HepG2 (cell line): ENCODE measurements around the gene CAPN8. TPM values are rescaled to one million over a fixed set of nuclear protein-coding genes. Genes with fewer than 3 reads are reported as not detected.

Source experiments
- ATAC-seq: fragments of 200-7000 bp; cut with Tn5 transposase; 3 replicates; pipeline ENCODE4 v1.9.1; 2020; ENCODE audit warnings: mild to moderate bottlenecking, moderate library complexity
- BruUV-seq: library from RNA; stranded (reverse); fragments of 400-500 nt; replicated peaks from 2 replicates; lab custom pipeline; 2021; lab: Mats Ljungman, UMichigan
- CTCF ChIA-PET: fragments of 300-600 bp; formaldehyde crosslinking; extraction: SDS; loops from one replicate; lab custom pipeline; 2021; ENCODE audit warnings: low total read pairs, inconsistent platforms, low intra/inter-chr PET ratio; lab: Yijun Ruan, JAX
- POLR2A ChIA-PET: fragments of 350-600 bp; sonication (Branson Sonifier 250); formaldehyde crosslinking; loops from one replicate; lab custom pipeline; 2020; ENCODE audit warnings: antibody characterized with exemption, inconsistent platforms; lab: Yijun Ruan, JAX
- DNase-seq: peaks from one replicate; pipeline ENCODE4 v3.0.0-alpha.2; 2015; ENCODE audit warnings: low spot score
- FAIRE-seq: peaks from 3 replicates; lab custom pipeline; 2011; peaks lifted over from hg19 to GRCh38; lab: Jason Lieb, UNC
- H2AFZ ChIP-seq: one replicate; pipeline ENCODE4 v1.6.1; 2011; ENCODE audit warnings: low read length, inconsistent platforms
- H3K27ac ChIP-seq: fragments of 300-600 bp; 3 replicates; pipeline ENCODE4 v1.8.0; 2011; ENCODE audit warnings: mixed run types, mild to moderate bottlenecking, mixed read lengths, low read length, inconsistent platforms; ENCODE audit not compliant: insufficient read depth; ENCODE audit errors: extremely low read length
- H3K27me3 ChIP-seq, 2 experiments: fragments of 200-600 bp in 1 of 2; 2 replicates in 1 of 2; 3 replicates in 1 of 2; pipeline versions ENCODE4 v1.6.0 to v1.8.0; 2011; ENCODE audit warnings: low read length in 2 of 2, mild to moderate bottlenecking in 2 of 2, moderate library complexity in 2 of 2, inconsistent platforms in 1 of 2; ENCODE audit not compliant: insufficient read depth in 2 of 2, control insufficient read depth in 1 of 2
- H3K36me3 ChIP-seq, 2 experiments: fragments of 200-600 bp in 1 of 2; replicated peaks in 1 of 2; 2 replicates in 1 of 2; 3 replicates in 1 of 2; pipeline versions ENCODE4 v1.5.1 to v1.8.0; 2011; ENCODE audit warnings: low read length in 2 of 2, inconsistent platforms in 1 of 2; ENCODE audit not compliant: insufficient read depth in 2 of 2, control insufficient read depth in 1 of 2
- H3K4me1 ChIP-seq: 2 replicates; pipeline ENCODE4 v1.5.1; 2012; ENCODE audit warnings: low read length, inconsistent platforms; ENCODE audit not compliant: insufficient read depth
- H3K4me2 ChIP-seq: 2 replicates; pipeline ENCODE4 v1.6.0; 2011; ENCODE audit warnings: low read depth, low read length, inconsistent platforms
- H3K4me3 ChIP-seq, 3 experiments: fragments of 200-600 bp in 1 of 3; sonication (generic), shearing (Covaris generic) in 1 of 3; replicated peaks in 1 of 3; 2 replicates each; pipeline ENCODE4 v1.5.1; 2011 to 2016; ENCODE audit warnings: low read length in 3 of 3, inconsistent platforms in 2 of 3, low read depth in 2 of 3, mild to moderate bottlenecking in 2 of 3, control low read depth in 1 of 3, mixed read lengths in 1 of 3; ENCODE audit not compliant: insufficient read depth in 1 of 3
- H3K79me2 ChIP-seq: one replicate; pipeline ENCODE4 v1.6.1; 2011; ENCODE audit warnings: low read length, inconsistent platforms; ENCODE audit not compliant: insufficient read depth
- H3K9ac ChIP-seq: 2 replicates; pipeline ENCODE4 v1.6.0; 2011; ENCODE audit warnings: mild to moderate bottlenecking, low read depth, low read length, inconsistent platforms; ENCODE audit not compliant: insufficient read depth
- H3K9me3 ChIP-seq: 2 replicates; pipeline ENCODE4 v1.5.1; 2012; ENCODE audit warnings: mild to moderate bottlenecking, low read length
- H4K20me1 ChIP-seq: 2 replicates; pipeline ENCODE4 v1.6.0; 2011; ENCODE audit warnings: inconsistent platforms, mild to moderate bottlenecking, low read length, moderate library complexity; ENCODE audit not compliant: insufficient read depth
- AHR ChIP-seq: IDR thresholded peaks from 2 replicates; pipeline ENCODE4 v1.6.1; 2018; ENCODE audit warnings: missing genetic modification reagents, missing compliant biosample characterization
- ATRX ChIP-seq: sonication (generic); formaldehyde crosslinking; IDR thresholded peaks from 2 replicates; pipeline ENCODE4 v1.4.0; 2020; ENCODE audit warnings: missing genetic modification reagents, borderline replicate concordance
- KLF13 ChIP-seq: sonication (generic); formaldehyde crosslinking; IDR thresholded peaks from 2 replicates; pipeline ENCODE4 v1.4.0; 2020; ENCODE audit warnings: mild to moderate bottlenecking, missing genetic modification reagents
- MYC ChIP-seq: sonication (generic); formaldehyde crosslinking; IDR thresholded peaks from 2 replicates; pipeline ENCODE4 v1.9.0; 2021; ENCODE audit warnings: missing genetic modification reagents, borderline replicate concordance
- NRL ChIP-seq: sonication (generic); formaldehyde crosslinking; IDR thresholded peaks from 2 replicates; pipeline ENCODE4 v1.5.0; 2020; ENCODE audit warnings: missing genetic modification reagents, mild to moderate bottlenecking, moderate library complexity, borderline replicate concordance
- RARA ChIP-seq: IDR thresholded peaks from 2 replicates; pipeline ENCODE4 v1.6.1; 2016; ENCODE audit warnings: missing genetic modification reagents, missing compliant biosample characterization
- STAT5B ChIP-seq: sonication (generic); formaldehyde crosslinking; IDR thresholded peaks from 2 replicates; pipeline ENCODE4 v1.4.0; 2020; ENCODE audit warnings: missing genetic modification reagents
- ZNF441 ChIP-seq: sonication (generic); formaldehyde crosslinking; IDR thresholded peaks from 2 replicates; pipeline ENCODE4 v1.7.0; 2021; ENCODE audit warnings: missing genetic modification reagents, borderline replicate concordance
- WGBS: methylation state at CpG from one replicate; pipeline ENCODE4 v1.1.6; 2017; ENCODE audit warnings: low lambda C conversion rate; 5-methylcytosine and 5-hydroxymethylcytosine counted together
- in situ Hi-C: cut with HindIII; loops from 2 replicates; pipeline ENCODE4 v1.10.0; 2017; ENCODE audit warnings: low pct_unique_long_range_greater_than_20kb; ENCODE audit not compliant: extremely low pct_ligation_motif_present
- intact Hi-C: fragments of 100-400 bp; cut with micrococcal nuclease; formaldehyde crosslinking; loops from one replicate; pipeline ENCODE4 v1.10.0; 2022; ENCODE audit not compliant: unreplicated experiment
- polyA plus RNA-seq, 8 experiments: library from polyadenylated mRNA; depleted of rRNA in 3 of 8; stranded (reverse) in 7 of 8; unstranded in 1 of 8; fragments of >200 nt; fragmentation: Illumina TruSeq in 4 of 8; extraction: Trizol in 4 of 8; gene quantifications; 2 replicates each; pipeline versions ENCODE4 v1.2.1 to v1.2.3, GENCODE V29; 2011 to 2016; ENCODE audit warnings: low read depth in 4 of 8, missing spikeins in 1 of 8, mixed read lengths in 1 of 8; ENCODE audit not compliant: insufficient read depth in 1 of 8
- total RNA-seq, 5 experiments: library from RNA; depleted of rRNA; stranded (reverse); fragments of >200 nt; fragmentation: Illumina TruSeq; extraction: Trizol; gene quantifications; 2 replicates each; pipeline ENCODE4 v1.2.3, GENCODE V29; 2016; ENCODE audit warnings: low read depth in 1 of 5
- TF ChIP-seq, protein P1 (sequence below): IDR thresholded peaks from 2 replicates; pipeline ENCODE4 v1.6.1; 2012; ENCODE audit warnings: low read length, improper control_type of control experiment
- TF ChIP-seq, protein P2 (sequence below): sonication (generic); formaldehyde crosslinking; IDR thresholded peaks from 2 replicates; pipeline ENCODE4 v1.9.0; 2021; ENCODE audit warnings: missing genetic modification reagents, borderline replicate concordance
- TF ChIP-seq, protein P3 (sequence below): sonication (generic); formaldehyde crosslinking; IDR thresholded peaks from 2 replicates; pipeline ENCODE4 v1.4.0; 2020; ENCODE audit warnings: missing genetic modification reagents, borderline replicate concordance
- TF ChIP-seq, protein P4 (sequence below): IDR thresholded peaks from 2 replicates; pipeline ENCODE4 v1.6.1; 2012; ENCODE audit warnings: inconsistent platforms
- TF ChIP-seq, protein P5 (sequence below): sonication (generic); formaldehyde crosslinking; IDR thresholded peaks from 2 replicates; pipeline ENCODE4 v1.4.0; 2020; ENCODE audit warnings: missing genetic modification reagents

Gene CAPN8
- total and polyA plus RNA-seq, 2 of the 13 experiments (the other 11 are each of a cell fraction or from before 2014, with no cell fraction given), result 0.20 to 0.25 TPM

DNA sequence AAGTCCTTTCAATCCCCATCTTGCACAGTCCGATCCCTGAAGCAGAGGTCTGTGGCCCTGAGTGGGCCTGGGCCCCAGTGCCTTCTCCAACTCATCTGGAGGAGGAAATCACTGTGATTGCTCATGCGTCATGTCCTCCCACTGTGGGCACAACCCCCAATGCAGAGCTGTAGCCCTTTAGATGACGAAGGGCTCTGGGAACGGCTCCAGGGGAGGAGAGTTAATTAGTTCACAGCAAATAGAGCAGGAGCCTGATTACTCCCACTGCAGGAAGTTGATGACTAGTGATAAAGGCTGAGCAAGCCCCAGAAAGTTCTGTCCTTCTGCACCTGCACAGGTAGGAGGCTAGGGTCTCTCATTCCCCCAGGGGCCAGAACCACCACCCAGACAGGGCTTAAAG is 160.8 kb downstream of the CAPN8 start (continued):
- TF ChIP-seq, protein P1, sequence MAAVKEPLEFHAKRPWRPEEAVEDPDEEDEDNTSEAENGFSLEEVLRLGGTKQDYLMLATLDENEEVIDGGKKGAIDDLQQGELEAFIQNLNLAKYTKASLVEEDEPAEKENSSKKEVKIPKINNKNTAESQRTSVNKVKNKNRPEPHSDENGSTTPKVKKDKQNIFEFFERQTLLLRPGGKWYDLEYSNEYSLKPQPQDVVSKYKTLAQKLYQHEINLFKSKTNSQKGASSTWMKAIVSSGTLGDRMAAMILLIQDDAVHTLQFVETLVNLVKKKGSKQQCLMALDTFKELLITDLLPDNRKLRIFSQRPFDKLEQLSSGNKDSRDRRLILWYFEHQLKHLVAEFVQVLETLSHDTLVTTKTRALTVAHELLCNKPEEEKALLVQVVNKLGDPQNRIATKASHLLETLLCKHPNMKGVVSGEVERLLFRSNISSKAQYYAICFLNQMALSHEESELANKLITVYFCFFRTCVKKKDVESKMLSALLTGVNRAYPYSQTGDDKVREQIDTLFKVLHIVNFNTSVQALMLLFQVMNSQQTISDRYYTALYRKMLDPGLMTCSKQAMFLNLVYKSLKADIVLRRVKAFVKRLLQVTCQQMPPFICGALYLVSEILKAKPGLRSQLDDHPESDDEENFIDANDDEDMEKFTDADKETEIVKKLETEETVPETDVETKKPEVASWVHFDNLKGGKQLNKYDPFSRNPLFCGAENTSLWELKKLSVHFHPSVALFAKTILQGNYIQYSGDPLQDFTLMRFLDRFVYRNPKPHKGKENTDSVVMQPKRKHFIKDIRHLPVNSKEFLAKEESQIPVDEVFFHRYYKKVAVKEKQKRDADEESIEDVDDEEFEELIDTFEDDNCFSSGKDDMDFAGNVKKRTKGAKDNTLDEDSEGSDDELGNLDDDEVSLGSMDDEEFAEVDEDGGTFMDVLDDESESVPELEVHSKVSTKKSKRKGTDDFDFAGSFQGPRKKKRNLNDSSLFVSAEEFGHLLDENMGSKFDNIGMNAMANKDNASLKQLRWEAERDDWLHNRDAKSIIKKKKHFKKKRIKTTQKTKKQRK, result no peak
- TF ChIP-seq RARA (CRISPR knock-in tag) (no peak), STAT5B (CRISPR knock-in tag) (no peak), KLF13 (no peak)
- TF ChIP-seq, protein P2, sequence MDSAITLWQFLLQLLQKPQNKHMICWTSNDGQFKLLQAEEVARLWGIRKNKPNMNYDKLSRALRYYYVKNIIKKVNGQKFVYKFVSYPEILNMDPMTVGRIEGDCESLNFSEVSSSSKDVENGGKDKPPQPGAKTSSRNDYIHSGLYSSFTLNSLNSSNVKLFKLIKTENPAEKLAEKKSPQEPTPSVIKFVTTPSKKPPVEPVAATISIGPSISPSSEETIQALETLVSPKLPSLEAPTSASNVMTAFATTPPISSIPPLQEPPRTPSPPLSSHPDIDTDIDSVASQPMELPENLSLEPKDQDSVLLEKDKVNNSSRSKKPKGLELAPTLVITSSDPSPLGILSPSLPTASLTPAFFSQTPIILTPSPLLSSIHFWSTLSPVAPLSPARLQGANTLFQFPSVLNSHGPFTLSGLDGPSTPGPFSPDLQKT (CRISPR knock-in tag), result no peak

DNA sequence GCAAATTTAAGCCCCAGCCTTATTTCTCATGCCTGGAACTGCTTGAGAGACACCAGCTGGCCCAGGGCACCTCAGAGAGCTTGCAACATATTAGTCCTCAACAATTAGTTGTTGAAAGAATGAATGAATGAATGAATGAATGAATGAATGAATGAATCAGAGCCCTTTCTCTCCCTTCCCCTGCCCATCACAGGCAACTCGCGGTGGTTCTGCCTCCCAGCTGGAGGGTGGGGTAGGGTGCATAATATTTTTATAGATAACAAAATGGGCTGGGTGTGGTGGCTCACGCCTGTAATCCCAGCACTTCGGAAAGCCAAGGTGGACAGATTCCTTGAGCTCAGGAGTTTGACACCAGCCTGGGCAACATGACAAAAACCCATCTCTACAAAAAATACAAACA is 162.2 kb downstream of the CAPN8 start:
- Histone ChIP-seq H3K9me3 (no peaks in the 10 kb centered on the region), H4K20me1 (no peaks in the 10 kb centered on the region), H3K4me3 (no peak overlapping the region), H3K4me2 (no peak overlapping the region), H3K4me1 (no peaks in the 10 kb centered on the region), H2AFZ (no peak overlapping the region), H3K27me3 (peaks cover 0 to 3% of the 10 kb centered on the region in 2 experiments; a peak in 3 of 5 replicates), H3K27ac (no peak overlapping the region), H3K36me3 (no peaks in the 10 kb centered on the region), H3K9ac (no peak overlapping the region), H3K79me2 (no peaks in the 10 kb centered on the region)
- FAIRE-seq, result no peak
- in situ Hi-C loops (no loop called here), intact Hi-C loops (no loop called here)
- DNase-seq, result no peak
- CTCF ChIA-PET, result no interaction called here
- WGBS, result 23% methylated on average over 3 of the region's 4 CpGs
- no TSS peak for BruUV-seq
- POLR2A ChIA-PET, result no interaction called here
- ATAC-seq, result no peak
- TF ChIP-seq, protein P3, sequence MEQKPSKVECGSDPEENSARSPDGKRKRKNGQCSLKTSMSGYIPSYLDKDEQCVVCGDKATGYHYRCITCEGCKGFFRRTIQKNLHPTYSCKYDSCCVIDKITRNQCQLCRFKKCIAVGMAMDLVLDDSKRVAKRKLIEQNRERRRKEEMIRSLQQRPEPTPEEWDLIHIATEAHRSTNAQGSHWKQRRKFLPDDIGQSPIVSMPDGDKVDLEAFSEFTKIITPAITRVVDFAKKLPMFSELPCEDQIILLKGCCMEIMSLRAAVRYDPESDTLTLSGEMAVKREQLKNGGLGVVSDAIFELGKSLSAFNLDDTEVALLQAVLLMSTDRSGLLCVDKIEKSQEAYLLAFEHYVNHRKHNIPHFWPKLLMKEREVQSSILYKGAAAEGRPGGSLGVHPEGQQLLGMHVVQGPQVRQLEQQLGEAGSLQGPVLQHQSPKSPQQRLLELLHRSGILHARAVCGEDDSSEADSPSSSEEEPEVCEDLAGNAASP (CRISPR knock-in tag), result no peak
- TF ChIP-seq ATRX (CRISPR knock-in tag) (no peak), NRL (CRISPR knock-in tag) (no peak), AHR (CRISPR knock-in tag) (no peak), MYC (CRISPR knock-in tag) (no peak), ZNF441 (CRISPR knock-in tag) (no peak)
- TF ChIP-seq, protein P4, sequence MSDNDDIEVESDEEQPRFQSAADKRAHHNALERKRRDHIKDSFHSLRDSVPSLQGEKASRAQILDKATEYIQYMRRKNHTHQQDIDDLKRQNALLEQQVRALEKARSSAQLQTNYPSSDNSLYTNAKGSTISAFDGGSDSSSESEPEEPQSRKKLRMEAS, result no peak
- TF ChIP-seq, protein P5, sequence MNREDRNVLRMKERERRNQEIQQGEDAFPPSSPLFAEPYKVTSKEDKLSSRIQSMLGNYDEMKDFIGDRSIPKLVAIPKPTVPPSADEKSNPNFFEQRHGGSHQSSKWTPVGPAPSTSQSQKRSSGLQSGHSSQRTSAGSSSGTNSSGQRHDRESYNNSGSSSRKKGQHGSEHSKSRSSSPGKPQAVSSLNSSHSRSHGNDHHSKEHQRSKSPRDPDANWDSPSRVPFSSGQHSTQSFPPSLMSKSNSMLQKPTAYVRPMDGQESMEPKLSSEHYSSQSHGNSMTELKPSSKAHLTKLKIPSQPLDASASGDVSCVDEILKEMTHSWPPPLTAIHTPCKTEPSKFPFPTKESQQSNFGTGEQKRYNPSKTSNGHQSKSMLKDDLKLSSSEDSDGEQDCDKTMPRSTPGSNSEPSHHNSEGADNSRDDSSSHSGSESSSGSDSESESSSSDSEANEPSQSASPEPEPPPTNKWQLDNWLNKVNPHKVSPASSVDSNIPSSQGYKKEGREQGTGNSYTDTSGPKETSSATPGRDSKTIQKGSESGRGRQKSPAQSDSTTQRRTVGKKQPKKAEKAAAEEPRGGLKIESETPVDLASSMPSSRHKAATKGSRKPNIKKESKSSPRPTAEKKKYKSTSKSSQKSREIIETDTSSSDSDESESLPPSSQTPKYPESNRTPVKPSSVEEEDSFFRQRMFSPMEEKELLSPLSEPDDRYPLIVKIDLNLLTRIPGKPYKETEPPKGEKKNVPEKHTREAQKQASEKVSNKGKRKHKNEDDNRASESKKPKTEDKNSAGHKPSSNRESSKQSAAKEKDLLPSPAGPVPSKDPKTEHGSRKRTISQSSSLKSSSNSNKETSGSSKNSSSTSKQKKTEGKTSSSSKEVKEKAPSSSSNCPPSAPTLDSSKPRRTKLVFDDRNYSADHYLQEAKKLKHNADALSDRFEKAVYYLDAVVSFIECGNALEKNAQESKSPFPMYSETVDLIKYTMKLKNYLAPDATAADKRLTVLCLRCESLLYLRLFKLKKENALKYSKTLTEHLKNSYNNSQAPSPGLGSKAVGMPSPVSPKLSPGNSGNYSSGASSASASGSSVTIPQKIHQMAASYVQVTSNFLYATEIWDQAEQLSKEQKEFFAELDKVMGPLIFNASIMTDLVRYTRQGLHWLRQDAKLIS, result no peak
